MCF 10A (cell line): ENCODE measurements around the gene PDE2A. TPM values are rescaled to one million over a fixed set of nuclear protein-coding genes. Genes with fewer than 3 reads are reported as not detected.

Experiments used
- BruUV-seq: library from RNA; stranded (reverse); fragments of 400-500 nt; replicated peaks from 2 replicates; lab custom pipeline; 2021; lab: Mats Ljungman, UMichigan
- CTCF ChIA-PET: fragments of 300-600 bp; sonication (Branson Sonifier 250); formaldehyde crosslinking; extraction: SDS; loops from one replicate; lab custom pipeline; 2021; ENCODE audit warnings: antibody characterized with exemption, inconsistent platforms; lab: Yijun Ruan, JAX
- POLR2A ChIA-PET: fragments of 300-600, 350-650 bp; sonication (Branson Sonifier 250); formaldehyde crosslinking; extraction: SDS; loops from one replicate; lab custom pipeline; 2020; ENCODE audit warnings: antibody characterized with exemption, inconsistent platforms; lab: Yijun Ruan, JAX
- DNase-seq: peaks from one replicate; pipeline ENCODE4 v3.0.0-alpha.2; 2018; ENCODE audit not compliant: unreplicated experiment
- H3K27ac Mint-ChIP-seq: one replicate; pipeline ENCODE4 v1.8.0; 2022; ENCODE audit warnings: mild to moderate bottlenecking, low read depth, mixed read lengths; ENCODE audit not compliant: unreplicated experiment
- H3K27me3 Mint-ChIP-seq: one replicate; pipeline ENCODE4 v1.8.0; 2022; ENCODE audit warnings: mixed read lengths; ENCODE audit not compliant: insufficient read depth, unreplicated experiment
- H3K36me3 Mint-ChIP-seq: one replicate; pipeline ENCODE4 v1.8.0; 2022; ENCODE audit warnings: mild to moderate bottlenecking, moderate library complexity, mixed read lengths; ENCODE audit not compliant: insufficient read depth, unreplicated experiment
- H3K4me1 Mint-ChIP-seq: one replicate; pipeline ENCODE4 v1.8.0; 2022; ENCODE audit warnings: mixed read lengths; ENCODE audit not compliant: insufficient read depth, unreplicated experiment
- H3K4me3 Mint-ChIP-seq: one replicate; pipeline ENCODE4 v1.8.0; 2022; ENCODE audit warnings: mild to moderate bottlenecking, moderate library complexity, mixed read lengths; ENCODE audit not compliant: unreplicated experiment
- H3K9me3 Mint-ChIP-seq: one replicate; pipeline ENCODE4 v1.8.0; 2022; ENCODE audit warnings: mixed read lengths; ENCODE audit not compliant: unreplicated experiment
- intact Hi-C: fragments of 100-400 bp; cut with micrococcal nuclease; formaldehyde crosslinking; loops from 2 replicates; pipeline ENCODE4 v1.14.1; 2022
- total RNA-seq: library from RNA; stranded (reverse); gene quantifications from 2 replicates; pipeline ENCODE4 v1.2.3, GENCODE V29; 2022
- TF ChIP-seq, protein P1 (sequence below): fragments of 200-600 bp; IDR thresholded peaks from one replicate; pipeline ENCODE4 v1.8.0; 2022; ENCODE audit warnings: antibody characterized with exemption, mild to moderate bottlenecking; ENCODE audit not compliant: unreplicated experiment

The PDE2A gene
- total RNA-seq, 1 experiment from 2014 or later = 1.9 TPM

DNA sequence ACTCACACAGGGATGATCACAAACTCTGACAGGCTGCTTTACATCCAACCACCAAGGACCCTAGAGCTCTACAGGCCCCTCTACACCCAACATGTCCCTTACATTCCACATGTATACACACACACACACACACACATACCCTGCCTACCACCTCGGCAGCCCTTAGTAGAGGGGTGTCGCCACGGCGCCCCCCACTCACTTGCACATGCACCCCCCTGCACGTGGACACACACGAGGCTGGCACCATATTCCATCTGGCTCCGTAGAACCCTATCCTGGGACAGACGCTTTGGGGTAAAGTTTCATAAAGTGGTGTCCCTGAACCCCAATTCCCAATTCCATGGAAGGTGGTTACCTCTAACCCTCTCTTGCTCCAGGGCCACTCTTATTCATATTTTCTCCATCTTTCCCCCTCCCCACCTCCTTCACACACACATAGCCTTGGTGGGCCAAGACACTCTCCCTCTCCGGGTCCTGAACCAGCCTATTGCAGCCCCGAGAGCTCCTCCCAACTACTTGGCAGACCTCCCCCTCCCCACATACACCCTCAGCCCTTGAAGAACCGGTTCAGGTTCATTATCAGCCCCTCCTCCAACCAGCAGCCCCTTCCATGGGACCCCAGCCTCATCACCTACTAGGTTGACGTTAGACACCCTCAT lies 809 bp downstream of the PDE2A start:
- TF ChIP-seq, protein P1, sequence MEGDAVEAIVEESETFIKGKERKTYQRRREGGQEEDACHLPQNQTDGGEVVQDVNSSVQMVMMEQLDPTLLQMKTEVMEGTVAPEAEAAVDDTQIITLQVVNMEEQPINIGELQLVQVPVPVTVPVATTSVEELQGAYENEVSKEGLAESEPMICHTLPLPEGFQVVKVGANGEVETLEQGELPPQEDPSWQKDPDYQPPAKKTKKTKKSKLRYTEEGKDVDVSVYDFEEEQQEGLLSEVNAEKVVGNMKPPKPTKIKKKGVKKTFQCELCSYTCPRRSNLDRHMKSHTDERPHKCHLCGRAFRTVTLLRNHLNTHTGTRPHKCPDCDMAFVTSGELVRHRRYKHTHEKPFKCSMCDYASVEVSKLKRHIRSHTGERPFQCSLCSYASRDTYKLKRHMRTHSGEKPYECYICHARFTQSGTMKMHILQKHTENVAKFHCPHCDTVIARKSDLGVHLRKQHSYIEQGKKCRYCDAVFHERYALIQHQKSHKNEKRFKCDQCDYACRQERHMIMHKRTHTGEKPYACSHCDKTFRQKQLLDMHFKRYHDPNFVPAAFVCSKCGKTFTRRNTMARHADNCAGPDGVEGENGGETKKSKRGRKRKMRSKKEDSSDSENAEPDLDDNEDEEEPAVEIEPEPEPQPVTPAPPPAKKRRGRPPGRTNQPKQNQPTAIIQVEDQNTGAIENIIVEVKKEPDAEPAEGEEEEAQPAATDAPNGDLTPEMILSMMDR = no peak
- H3K27me3 Mint-ChIP-seq = peaks cover 81% of the 10 kb centered on the region
- peaks cover 8% of the 10 kb centered on the region for H3K36me3 Mint-ChIP-seq
- ChIA-PET POLR2A (no interaction called here), CTCF (interaction anchor here (0.6 to 0.7 kb wide), 2 partner anchors 26 to 720 kb away, joined by 3 to 6 read pairs; no protein-coding TSS in a partner anchor)
- H3K4me1 Mint-ChIP-seq = peaks cover 4% of the 10 kb centered on the region
- H3K4me3 Mint-ChIP-seq = no peak overlapping the region
- DNase-seq = no peak
- no peaks in the 10 kb centered on the region for H3K9me3 Mint-ChIP-seq
- intact Hi-C loops = no loop called here
- BruUV-seq = no TSS peak
- no peak overlapping the region for H3K27ac Mint-ChIP-seq

DNA sequence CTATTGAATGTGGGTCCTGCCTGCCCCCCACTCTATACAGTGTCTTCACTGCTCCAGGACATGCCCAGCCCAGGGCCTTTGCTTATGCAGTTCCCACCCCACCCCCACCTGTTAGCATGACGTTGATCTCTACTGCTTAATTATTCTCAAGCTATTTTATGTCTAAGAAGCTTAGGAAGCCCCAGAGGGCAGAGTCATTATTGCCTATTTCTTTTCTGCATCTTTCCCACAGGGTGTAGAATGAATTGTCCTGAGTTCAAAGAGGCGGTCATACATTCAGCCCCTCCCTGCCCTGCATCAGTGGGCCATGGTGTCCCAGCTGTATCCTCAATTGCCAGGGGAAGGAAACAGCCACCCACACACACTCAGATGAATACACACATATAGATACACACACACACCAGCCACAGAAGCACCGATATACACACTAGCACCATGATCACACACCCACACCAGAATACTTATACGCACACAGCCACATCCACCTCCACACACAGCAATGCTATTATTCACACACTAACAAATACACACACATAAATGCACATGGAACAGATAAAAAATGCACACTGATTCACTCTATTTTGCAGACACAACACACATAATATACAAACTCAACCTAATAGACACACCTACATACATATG lies 1.5 kb downstream of the PDE2A start:
- ChIA-PET CTCF (interaction anchor here (0.6 to 0.9 kb wide), 3 partner anchors 35 to 1642 kb away, joined by 3 to 5 read pairs (median 4); no protein-coding TSS in a partner anchor), POLR2A (no interaction called here)
- peaks cover 8% of the 10 kb centered on the region for H3K36me3 Mint-ChIP-seq
- BruUV-seq = no TSS peak
- no peak overlapping the region for H3K4me3 Mint-ChIP-seq
- peaks cover 4% of the 10 kb centered on the region for H3K4me1 Mint-ChIP-seq
- H3K9me3 Mint-ChIP-seq = no peaks in the 10 kb centered on the region
- no peak overlapping the region for H3K27ac Mint-ChIP-seq
- DNase-seq = no peak
- peaks cover 74% of the 10 kb centered on the region for H3K27me3 Mint-ChIP-seq
- TF ChIP-seq, protein P1 = no peak
- intact Hi-C loops = no loop called here

DNA sequence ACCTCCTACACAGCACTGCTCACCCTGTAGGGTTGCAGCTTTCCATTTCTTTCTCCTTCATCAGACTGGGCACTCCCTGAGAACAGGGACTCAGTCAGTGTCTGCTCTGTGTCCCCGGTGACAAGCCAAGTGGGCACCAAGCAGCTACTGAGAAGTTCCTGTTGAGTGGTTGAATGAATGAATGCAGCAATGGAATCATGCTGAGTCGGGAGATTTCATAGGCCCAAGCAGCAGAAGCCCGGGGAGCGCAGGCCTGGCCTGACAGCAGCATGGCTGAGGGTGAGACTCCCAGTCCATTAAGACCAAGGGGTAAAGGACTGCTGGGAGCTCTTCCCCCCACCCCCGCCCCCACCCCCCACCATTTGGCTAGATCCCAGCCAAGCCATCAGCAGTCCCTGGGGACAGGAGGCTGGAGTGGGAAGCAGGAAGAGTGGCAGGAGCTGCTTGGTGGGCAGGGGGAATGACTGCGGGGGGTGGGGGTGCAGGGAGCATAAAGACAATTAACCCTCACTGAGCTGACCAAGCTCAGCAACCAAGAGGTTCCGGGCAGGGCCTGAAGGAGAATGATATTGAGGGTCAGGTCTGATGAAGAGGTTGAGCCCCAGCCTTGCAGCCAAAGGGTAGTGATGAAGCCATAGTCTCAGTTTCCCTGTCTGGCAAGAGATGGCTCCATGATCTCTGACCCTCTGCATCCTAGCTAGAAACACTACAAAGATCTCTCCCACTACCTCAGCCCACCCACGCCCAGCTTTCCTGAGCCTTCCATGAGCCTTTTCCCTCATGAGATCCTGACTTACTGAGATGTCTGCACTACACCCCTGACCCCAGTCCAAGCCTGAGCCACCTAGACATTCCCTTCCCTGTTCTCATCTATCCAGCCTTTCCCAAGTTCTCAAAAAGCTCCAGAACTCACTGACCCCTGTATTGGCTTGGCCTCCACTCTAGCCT lies 2.8 kb downstream of the PDE2A start:
- Mint-ChIP-seq H3K4me1 (no peaks in the 10 kb centered on the region), H3K27me3 (peaks cover 61% of the 10 kb centered on the region), H3K4me3 (no peak overlapping the region), H3K9me3 (no peaks in the 10 kb centered on the region), H3K27ac (no peak overlapping the region), H3K36me3 (no peaks in the 10 kb centered on the region)
- no peak for DNase-seq
- ChIA-PET POLR2A (interaction anchor here (0.6 kb wide), 1 partner anchor 353 kb away, joined by 3 read pairs; no protein-coding TSS in a partner anchor), CTCF (interaction anchor here (0.6 to 0.9 kb wide), 2 partner anchors 84 to 123 kb away, joined by 3 to 4 read pairs; partner anchors contain the start of gene STARD10)
- TF ChIP-seq, protein P1 = no peak
- intact Hi-C loops = no loop called here
- BruUV-seq = no TSS peak

DNA sequence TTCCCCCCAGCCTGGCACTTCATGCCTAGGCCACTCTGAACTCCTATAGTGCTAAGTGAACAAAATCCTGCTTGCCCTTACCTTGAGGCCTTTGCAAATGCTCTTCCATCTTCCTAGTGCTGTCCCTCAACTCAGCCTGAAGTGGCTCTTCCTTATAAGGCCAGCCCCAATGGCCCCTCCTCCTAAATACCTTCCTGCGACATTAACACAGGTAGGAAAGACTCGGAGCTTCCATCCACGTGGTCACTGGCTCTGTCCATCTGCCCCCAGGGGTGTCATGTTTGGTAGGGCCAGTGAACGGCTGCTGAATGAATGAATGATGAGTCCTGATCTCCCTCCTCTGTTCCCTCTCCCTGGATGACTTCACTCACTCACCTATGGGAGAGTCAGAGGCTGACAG lies 4.2 kb downstream of the PDE2A start:
- H3K36me3 Mint-ChIP-seq = no peaks in the 10 kb centered on the region
- intact Hi-C loops = no loop called here
- TF ChIP-seq, protein P1 = no peak
- BruUV-seq = no TSS peak
- no peaks in the 10 kb centered on the region for H3K9me3 Mint-ChIP-seq
- H3K27me3 Mint-ChIP-seq = peaks cover 59% of the 10 kb centered on the region
- ChIA-PET CTCF (no interaction called here), POLR2A (no interaction called here)
- no peak overlapping the region for H3K4me3 Mint-ChIP-seq
- no peak overlapping the region for H3K27ac Mint-ChIP-seq
- H3K4me1 Mint-ChIP-seq = no peaks in the 10 kb centered on the region
- no peak for DNase-seq
